ENCODE measurements around the gene HAL. TPM values are rescaled to one million over a fixed set of nuclear protein-coding genes. Genes with fewer than 3 reads are reported as not detected.

Gene HAL
- polyA plus RNA-seq, 2 donors, result 1.1 to 2.0 TPM

GRCh38 chr12:96014943-96015599, 18.9 kb upstream of the HAL start:
- Histone ChIP-seq H3K27me3 (ENCODE audit: control insufficient read depth in 1 of 2, insufficient read depth in 2 of 2, low read length in 2 of 2) (no peaks in the 10 kb centered on the region), H3K27ac (ENCODE audit: low read depth in 2 of 2, low read length in 1 of 2) (no peak overlapping the region), H3K4me3 (ENCODE audit: low read depth in 1 of 2, low read length in 2 of 2) (no peak overlapping the region), H3K36me3 (ENCODE audit: control insufficient read depth in 2 of 2, insufficient read depth in 2 of 2, low read length in 1 of 2) (peaks cover 0 to 19% of the 10 kb centered on the region in 2 donors), H3K4me1 (ENCODE audit: control insufficient read depth in 2 of 2, insufficient read depth in 2 of 2, low read length in 1 of 2) (no peaks in the 10 kb centered on the region), H3K9me3 (ENCODE audit: control insufficient read depth in 2 of 2, insufficient read depth in 1 of 2, low read depth in 1 of 2, low read length in 1 of 2) (no peaks in the 10 kb centered on the region)
- WGBS, 2 donors, result 88 to 93% methylated on average over 3 of the region's 3 CpGs

GRCh38 chr12:96007729-96008128, 11.6 kb upstream of the HAL start:
- no peaks in the 10 kb centered on the region for H3K9me3 ChIP-seq (ENCODE audit: control insufficient read depth in 2 of 2, insufficient read depth in 1 of 2, low read depth in 1 of 2, low read length in 1 of 2)
- H3K4me1 ChIP-seq (ENCODE audit: control insufficient read depth in 2 of 2, insufficient read depth in 2 of 2, low read length in 1 of 2), result no peaks in the 10 kb centered on the region
- H3K36me3 ChIP-seq (ENCODE audit: control insufficient read depth in 2 of 2, insufficient read depth in 2 of 2, low read length in 1 of 2), result peaks cover 5 to 20% of the 10 kb centered on the region in 2 donors
- 31 to 33% methylated on average over 1 of the region's 1 CpG for WGBS, 2 donors
- no peak overlapping the region for H3K4me3 ChIP-seq (ENCODE audit: low read depth in 1 of 2, low read length in 2 of 2)
- H3K27ac ChIP-seq (ENCODE audit: low read depth in 2 of 2, low read length in 1 of 2), result no peak overlapping the region
- no peaks in the 10 kb centered on the region for H3K27me3 ChIP-seq (ENCODE audit: control insufficient read depth in 1 of 2, insufficient read depth in 2 of 2, low read length in 2 of 2)

GRCh38 chr12:96006727-96007126, 10.6 kb upstream of the HAL start:
- Histone ChIP-seq H3K36me3 (ENCODE audit: control insufficient read depth in 2 of 2, insufficient read depth in 2 of 2, low read length in 1 of 2) (peaks cover 5 to 12% of the 10 kb centered on the region in 2 donors), H3K4me3 (ENCODE audit: low read depth in 1 of 2, low read length in 2 of 2) (no peak overlapping the region), H3K27me3 (ENCODE audit: control insufficient read depth in 1 of 2, insufficient read depth in 2 of 2, low read length in 2 of 2) (no peaks in the 10 kb centered on the region), H3K9me3 (ENCODE audit: control insufficient read depth in 2 of 2, insufficient read depth in 1 of 2, low read depth in 1 of 2, low read length in 1 of 2) (no peaks in the 10 kb centered on the region), H3K27ac (ENCODE audit: low read depth in 2 of 2, low read length in 1 of 2) (no peak overlapping the region), H3K4me1 (ENCODE audit: control insufficient read depth in 2 of 2, insufficient read depth in 2 of 2, low read length in 1 of 2) (no peaks in the 10 kb centered on the region)
- WGBS, 2 donors, result 81 to 87% methylated on average over 1 of the region's 1 CpG

DNA sequence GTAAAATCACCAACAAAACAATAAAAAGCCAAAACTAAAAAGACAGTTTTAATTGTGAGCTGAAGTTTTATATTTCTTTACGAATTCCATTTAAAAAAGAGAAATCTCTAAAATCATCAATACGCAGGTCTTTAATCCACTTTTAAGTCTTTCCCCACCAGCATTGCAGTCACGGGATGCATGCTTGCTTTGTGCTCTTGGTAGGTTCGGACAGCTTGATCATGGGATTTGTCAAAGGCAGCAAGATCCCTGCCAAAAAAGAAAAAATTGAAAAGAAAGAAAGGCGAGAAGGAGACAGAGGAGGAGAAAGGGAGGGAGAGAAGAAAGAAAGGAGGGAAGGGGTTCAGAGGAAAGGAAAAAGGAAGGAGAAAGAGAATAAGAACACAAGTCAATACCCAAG, 4.7 kb upstream of the HAL start:
- peaks cover 3 to 5% of the 10 kb centered on the region in 2 donors for H3K36me3 ChIP-seq (ENCODE audit: control insufficient read depth in 2 of 2, insufficient read depth in 2 of 2, low read length in 1 of 2)
- no peaks in the 10 kb centered on the region for H3K9me3 ChIP-seq (ENCODE audit: control insufficient read depth in 2 of 2, insufficient read depth in 1 of 2, low read depth in 1 of 2, low read length in 1 of 2)
- H3K27me3 ChIP-seq (ENCODE audit: control insufficient read depth in 1 of 2, insufficient read depth in 2 of 2, low read length in 2 of 2), result no peaks in the 10 kb centered on the region
- H3K27ac ChIP-seq (ENCODE audit: low read depth in 2 of 2, low read length in 1 of 2), result no peak overlapping the region
- H3K4me3 ChIP-seq (ENCODE audit: low read depth in 1 of 2, low read length in 2 of 2), result no peak overlapping the region
- no peaks in the 10 kb centered on the region for H3K4me1 ChIP-seq (ENCODE audit: control insufficient read depth in 2 of 2, insufficient read depth in 2 of 2, low read length in 1 of 2)
- WGBS, 2 donors, result 88 to 91% methylated on average over 5 of the region's 5 CpGs

GRCh38 chr12:95999484-95999883, 3.3 kb upstream of the HAL start:
- no peak overlapping the region for H3K4me3 ChIP-seq (ENCODE audit: low read depth in 1 of 2, low read length in 2 of 2)
- H3K27me3 ChIP-seq (ENCODE audit: control insufficient read depth in 1 of 2, insufficient read depth in 2 of 2, low read length in 2 of 2), result no peaks in the 10 kb centered on the region
- H3K36me3 ChIP-seq (ENCODE audit: control insufficient read depth in 2 of 2, insufficient read depth in 2 of 2, low read length in 1 of 2), result peaks cover 0 to 2% of the 10 kb centered on the region in 2 donors
- no peak overlapping the region for H3K27ac ChIP-seq (ENCODE audit: low read depth in 2 of 2, low read length in 1 of 2)
- H3K9me3 ChIP-seq (ENCODE audit: control insufficient read depth in 2 of 2, insufficient read depth in 1 of 2, low read depth in 1 of 2, low read length in 1 of 2), result no peaks in the 10 kb centered on the region
- H3K4me1 ChIP-seq (ENCODE audit: control insufficient read depth in 2 of 2, insufficient read depth in 2 of 2, low read length in 1 of 2), result no peaks in the 10 kb centered on the region
- 78 to 83% methylated on average over 5 of the region's 5 CpGs for WGBS, 2 donors

GRCh38 chr12:95998611-95999286, 2.6 kb upstream of the HAL start:
- no peak overlapping the region for H3K4me3 ChIP-seq (ENCODE audit: low read depth in 1 of 2, low read length in 2 of 2)
- no peaks in the 10 kb centered on the region for H3K9me3 ChIP-seq (ENCODE audit: control insufficient read depth in 2 of 2, insufficient read depth in 1 of 2, low read depth in 1 of 2, low read length in 1 of 2)
- WGBS, 2 donors, result 29 to 36% methylated on average over 7 of the region's 7 CpGs
- no peak overlapping the region for H3K27ac ChIP-seq (ENCODE audit: low read depth in 2 of 2, low read length in 1 of 2)
- H3K4me1 ChIP-seq (ENCODE audit: control insufficient read depth in 2 of 2, insufficient read depth in 2 of 2, low read length in 1 of 2), result no peaks in the 10 kb centered on the region
- no peaks in the 10 kb centered on the region for H3K27me3 ChIP-seq (ENCODE audit: control insufficient read depth in 1 of 2, insufficient read depth in 2 of 2, low read length in 2 of 2)
- H3K36me3 ChIP-seq (ENCODE audit: control insufficient read depth in 2 of 2, insufficient read depth in 2 of 2, low read length in 1 of 2), result no peaks in the 10 kb centered on the region

- Histone ChIP-seq H3K9me3 (ENCODE audit: control insufficient read depth in 2 of 2, insufficient read depth in 1 of 2, low read depth in 1 of 2, low read length in 1 of 2) (no peaks in the 10 kb centered on the region), H3K27ac (ENCODE audit: low read depth in 2 of 2, low read length in 1 of 2) (no peak overlapping the region), H3K36me3 (ENCODE audit: control insufficient read depth in 2 of 2, insufficient read depth in 2 of 2, low read length in 1 of 2) (no peaks in the 10 kb centered on the region), H3K4me3 (ENCODE audit: low read depth in 1 of 2, low read length in 2 of 2) (no peak overlapping the region), H3K27me3 (ENCODE audit: control insufficient read depth in 1 of 2, insufficient read depth in 2 of 2, low read length in 2 of 2) (no peaks in the 10 kb centered on the region), H3K4me1 (ENCODE audit: control insufficient read depth in 2 of 2, insufficient read depth in 2 of 2, low read length in 1 of 2) (no peaks in the 10 kb centered on the region)
- 73% methylated on average over 5 of the region's 5 CpGs for WGBS, 2 donors
Measured at GRCh38 chr12:95997911-95998510, 1.9 kb upstream of the HAL start.

DNA sequence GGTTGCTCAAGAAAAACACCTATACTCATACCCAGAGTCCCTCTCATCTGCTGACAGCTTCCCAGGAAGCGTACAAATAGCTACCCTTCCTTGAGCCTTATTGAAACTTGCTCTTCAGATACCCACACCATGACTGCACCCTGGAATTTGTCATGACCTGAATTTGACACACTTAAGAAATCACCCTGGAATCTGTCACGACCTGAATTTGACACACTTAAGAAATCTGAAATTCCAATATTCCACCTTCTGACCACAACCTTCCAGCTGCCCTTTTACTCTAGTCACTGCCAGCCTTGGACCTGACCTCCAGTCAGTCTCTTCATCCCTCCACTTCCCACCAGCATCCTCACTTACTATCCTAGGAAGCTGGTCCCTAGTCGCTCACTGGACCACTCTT, 1.1 kb upstream of the HAL start:
- Histone ChIP-seq H3K36me3 (ENCODE audit: control insufficient read depth in 2 of 2, insufficient read depth in 2 of 2, low read length in 1 of 2) (no peaks in the 10 kb centered on the region), H3K27ac (ENCODE audit: low read depth in 2 of 2, low read length in 1 of 2) (no peak overlapping the region), H3K27me3 (ENCODE audit: control insufficient read depth in 1 of 2, insufficient read depth in 2 of 2, low read length in 2 of 2) (no peaks in the 10 kb centered on the region), H3K9me3 (ENCODE audit: control insufficient read depth in 2 of 2, insufficient read depth in 1 of 2, low read depth in 1 of 2, low read length in 1 of 2) (no peaks in the 10 kb centered on the region), H3K4me3 (ENCODE audit: low read depth in 1 of 2, low read length in 2 of 2) (no peak overlapping the region), H3K4me1 (ENCODE audit: control insufficient read depth in 2 of 2, insufficient read depth in 2 of 2, low read length in 1 of 2) (no peaks in the 10 kb centered on the region)
- 81 to 85% methylated on average over 3 of the region's 3 CpGs for WGBS, 2 donors

GRCh38 chr12:95995238-95996031, 709 bp downstream of the HAL start:
- 91 to 93% methylated on average over 29 of the region's 29 CpGs for WGBS, 2 donors
- no peak overlapping the region for H3K27ac ChIP-seq (ENCODE audit: low read depth in 2 of 2, low read length in 1 of 2)
- H3K4me3 ChIP-seq (ENCODE audit: low read depth in 1 of 2, low read length in 2 of 2), result no peak overlapping the region
- H3K4me1 ChIP-seq (ENCODE audit: control insufficient read depth in 2 of 2, insufficient read depth in 2 of 2, low read length in 1 of 2), result no peaks in the 10 kb centered on the region
- H3K27me3 ChIP-seq (ENCODE audit: control insufficient read depth in 1 of 2, insufficient read depth in 2 of 2, low read length in 2 of 2), result no peaks in the 10 kb centered on the region
- H3K9me3 ChIP-seq (ENCODE audit: control insufficient read depth in 2 of 2, insufficient read depth in 1 of 2, low read depth in 1 of 2, low read length in 1 of 2), result no peaks in the 10 kb centered on the region
- H3K36me3 ChIP-seq (ENCODE audit: control insufficient read depth in 2 of 2, insufficient read depth in 2 of 2, low read length in 1 of 2), result no peaks in the 10 kb centered on the region
